H9 (cell line): ENCODE data around the gene PXDC1. TPM values are rescaled to one million over a fixed set of nuclear protein-coding genes. Genes with fewer than 3 reads are reported as not detected.
A peak's percentile ranks its signal among the peaks of the same experiment; 100 is the strongest.

Experiments
- DNase-seq: peaks from one replicate; pipeline ENCODE4 v3.0.0-alpha.2; 2017
- H2AFZ ChIP-seq: one replicate; pipeline ENCODE4 v1.6.1; 2013; ENCODE audit warnings: mild to moderate bottlenecking, low read length, control low read depth, moderate library complexity
- H2AK5ac ChIP-seq: 2 replicates; pipeline ENCODE4 v1.6.1; 2013; ENCODE audit warnings: low read length, control low read depth, mixed read lengths; ENCODE audit not compliant: insufficient read length
- H2BK120ac ChIP-seq: one replicate; pipeline ENCODE4 v1.6.1; 2013; ENCODE audit warnings: low read depth, mild to moderate bottlenecking, low read length, control low read depth, inconsistent platforms; ENCODE audit not compliant: poor library complexity, severe bottlenecking
- H2BK12ac ChIP-seq: 2 replicates; pipeline ENCODE4 v1.6.1; 2013; ENCODE audit warnings: low read length, control low read depth, mixed read lengths, low read depth; ENCODE audit not compliant: insufficient read length
- H2BK15ac ChIP-seq: 2 replicates; pipeline ENCODE4 v1.6.1; 2013; ENCODE audit warnings: low read depth, low read length, control low read depth
- H2BK20ac ChIP-seq: one replicate; pipeline ENCODE4 v1.6.1; 2013; ENCODE audit warnings: low read depth, mild to moderate bottlenecking, low read length, control low read depth, inconsistent platforms; ENCODE audit not compliant: poor library complexity, severe bottlenecking
- H2BK5ac ChIP-seq: 2 replicates; pipeline ENCODE4 v1.6.1; 2013; ENCODE audit warnings: low read length, control low read depth, mixed read lengths; ENCODE audit not compliant: insufficient read length
- H3K14ac ChIP-seq: 2 replicates; pipeline ENCODE4 v1.6.1; 2013; ENCODE audit warnings: low read length, control low read depth; ENCODE audit not compliant: insufficient read depth
- H3K18ac ChIP-seq: 2 replicates; pipeline ENCODE4 v1.6.1; 2013; ENCODE audit warnings: low read depth, mild to moderate bottlenecking, mixed read lengths, low read length, control low read depth; ENCODE audit not compliant: insufficient read length
- H3K23ac ChIP-seq: 2 replicates; pipeline ENCODE4 v1.6.1; 2013; ENCODE audit warnings: low read length, control low read depth, mixed read lengths, low read depth; ENCODE audit not compliant: insufficient read length
- H3K23me2 ChIP-seq: 2 replicates; pipeline ENCODE4 v1.6.1; 2013; ENCODE audit warnings: low read depth, mild to moderate bottlenecking, mixed read lengths, low read length, control low read depth; ENCODE audit not compliant: insufficient read length, poor library complexity, severe bottlenecking
- H3K27ac ChIP-seq: 2 replicates; pipeline ENCODE4 v1.5.1; 2013; ENCODE audit warnings: low read length, control low read depth, mixed read lengths, low read depth; ENCODE audit not compliant: insufficient read length
- H3K27me3 ChIP-seq: 2 replicates; pipeline ENCODE4 v1.6.1; 2013; ENCODE audit warnings: low read length, control low read depth, inconsistent platforms; ENCODE audit not compliant: insufficient read depth
- H3K4ac ChIP-seq: 2 replicates; pipeline ENCODE4 v1.6.1; 2013; ENCODE audit warnings: low read depth, mild to moderate bottlenecking, control low read depth, inconsistent platforms, low read length, moderate library complexity
- H3K4me1 ChIP-seq: 2 replicates; pipeline ENCODE4 v1.6.1; 2013; ENCODE audit warnings: low read length, control low read depth, inconsistent platforms; ENCODE audit not compliant: insufficient read depth
- H3K4me2 ChIP-seq: 2 replicates; pipeline ENCODE4 v1.6.1; 2013; ENCODE audit warnings: low read length, control low read depth, mixed read lengths; ENCODE audit not compliant: insufficient read length, insufficient read depth
- H3K56ac ChIP-seq: 2 replicates; pipeline ENCODE4 v1.6.1; 2013; ENCODE audit warnings: low read depth, mild to moderate bottlenecking, mixed read lengths, low read length, control low read depth; ENCODE audit not compliant: insufficient read length
- H3K79me1 ChIP-seq: 2 replicates; pipeline ENCODE4 v1.6.1; 2013; ENCODE audit warnings: low read depth, mild to moderate bottlenecking, moderate library complexity, low read length, control low read depth, inconsistent platforms; ENCODE audit not compliant: insufficient read depth, poor library complexity, severe bottlenecking
- H3K79me2 ChIP-seq: 2 replicates; pipeline ENCODE4 v1.6.1; 2013; ENCODE audit warnings: low read length, control low read depth, inconsistent platforms; ENCODE audit not compliant: insufficient read depth
- H3K9ac ChIP-seq: 2 replicates; pipeline ENCODE4 v1.6.1; 2013; ENCODE audit warnings: low read length, control low read depth, mixed read lengths; ENCODE audit not compliant: insufficient read length; ENCODE audit errors: extremely low read depth
- H3K9me3 ChIP-seq: one replicate; pipeline ENCODE4 v1.6.1; 2013; ENCODE audit warnings: low read depth, low read length, inconsistent platforms; ENCODE audit not compliant: control insufficient read depth
- H3T11ph ChIP-seq: one replicate; pipeline ENCODE4 v1.6.1; 2013; ENCODE audit warnings: mild to moderate bottlenecking, low read length, control low read depth, inconsistent platforms
- H4K20me1 ChIP-seq: one replicate; pipeline ENCODE4 v1.6.1; 2013; ENCODE audit not compliant: control insufficient read depth, insufficient read length, insufficient read depth
- H4K5ac ChIP-seq: 2 replicates; pipeline ENCODE4 v1.6.1; 2013; ENCODE audit warnings: low read depth, mild to moderate bottlenecking, mixed read lengths, low read length, control low read depth; ENCODE audit not compliant: insufficient read length
- H4K8ac ChIP-seq: replicated peaks from 2 replicates; pipeline ENCODE4 v1.6.1; 2013; ENCODE audit warnings: low read length, control low read depth, mixed read lengths, low read depth; ENCODE audit not compliant: insufficient read length
- H4K91ac ChIP-seq: 2 replicates; pipeline ENCODE4 v1.6.1; 2013; ENCODE audit warnings: low read depth, mild to moderate bottlenecking, moderate library complexity, mixed read lengths, low read length, control low read depth; ENCODE audit not compliant: insufficient read length
- H3K27ac Mint-ChIP-seq, 3 experiments: 2 replicates in 2 of 3; 3 replicates in 1 of 3; pipeline ENCODE4 v1.8.0; 2020 to 2021; ENCODE audit warnings: mixed read lengths in 3 of 3, mild to moderate bottlenecking in 1 of 3, moderate library complexity in 1 of 3
- H3K27me3 Mint-ChIP-seq: 2 replicates; pipeline ENCODE4 v1.8.0; 2021; ENCODE audit warnings: low read depth, mild to moderate bottlenecking, moderate library complexity, mixed read lengths
- H3K36me3 Mint-ChIP-seq, 3 experiments: 2 replicates in 2 of 3; 3 replicates in 1 of 3; pipeline ENCODE4 v1.8.0; 2020 to 2021; ENCODE audit warnings: low read depth in 3 of 3, mixed read lengths in 3 of 3; ENCODE audit not compliant: insufficient read depth in 1 of 3
- H3K4me1 Mint-ChIP-seq, 2 experiments: 2 replicates each; pipeline ENCODE4 v1.8.0; 2020; ENCODE audit warnings: mixed read lengths in 2 of 2
- H3K4me3 Mint-ChIP-seq, 2 experiments: 2 replicates in 1 of 2; 3 replicates in 1 of 2; pipeline ENCODE4 v1.8.0; 2020 to 2021; ENCODE audit warnings: mild to moderate bottlenecking in 2 of 2, mixed read lengths in 2 of 2, moderate library complexity in 1 of 2
- H3K9me3 Mint-ChIP-seq, 2 experiments: 2 replicates in 1 of 2; 3 replicates in 1 of 2; pipeline ENCODE4 v1.8.0; 2020; ENCODE audit warnings: mild to moderate bottlenecking in 2 of 2, mixed read lengths in 2 of 2, moderate library complexity in 1 of 2
- CTCF ChIP-seq: fragments of 200-600 bp; sonication (generic); conservative IDR thresholded peaks from 3 replicates; pipeline ENCODE4 v1.8.0; 2021; ENCODE audit warnings: antibody characterized with exemption, mild to moderate bottlenecking
- WGBS: extraction: QIAGEN DNeasy Blood & Tissue Kit; methylation state at CpG from one replicate; pipeline ENCODE4 v1.1.7; 2013; ENCODE audit warnings: missing lambda C conversion rate, low lambda C conversion rate, mixed read lengths; ENCODE audit not compliant: insufficient read length; ENCODE audit errors: extremely low coverage; 5-methylcytosine and 5-hydroxymethylcytosine counted together
- total RNA-seq: library from RNA; stranded (reverse); gene quantifications from 2 replicates; pipeline ENCODE4 v1.2.1, GENCODE V29; 2021

Gene PXDC1
- total RNA-seq, 1 experiment from 2014 or later = 3.1 TPM

- Histone ChIP-seq H3K9me3 (no peaks in the 10 kb centered on the region), H4K91ac (no peak overlapping the region), H2BK20ac (no peak overlapping the region), H2AK5ac (no peak overlapping the region), H4K5ac (no peak overlapping the region), H3K18ac (no peak overlapping the region), H3K4ac (no peak overlapping the region), H3K23me2 (peaks cover 6% of the 10 kb centered on the region), H3T11ph (no peak overlapping the region), H4K8ac (no peak overlapping the region), H2BK120ac (no peak overlapping the region), H3K79me1 (no peaks in the 10 kb centered on the region), H2BK15ac (no peak overlapping the region), H2BK12ac (no peak overlapping the region), H3K27me3 (peaks cover 13% of the 10 kb centered on the region; the same call in 1 of the 2 replicates), H3K9ac (no peak overlapping the region), H4K20me1 (no peaks in the 10 kb centered on the region), H3K14ac (no peak overlapping the region), H3K79me2 (no peaks in the 10 kb centered on the region), H3K23ac (no peak overlapping the region), H2BK5ac (no peak overlapping the region), H3K56ac (no peak overlapping the region), H3K27ac (no peak overlapping the region), H3K4me1 (peaks cover 5% of the 10 kb centered on the region; the same call in 1 of the 2 replicates), H2AFZ (no peak overlapping the region), H3K4me2 (peak overlapping the region; percentile 33)
- WGBS = no CpG with 5 or more reads among the region's 104 CpGs
- Mint-ChIP-seq H3K9me3 (no peaks in the 10 kb centered on the region), H3K27ac (no peak overlapping the region), H3K27me3 (peaks cover 72% of the 10 kb centered on the region), H3K36me3 (no peaks in the 10 kb centered on the region; a peak in 1 of 7 replicates), H3K4me1 (peaks cover 41 to 54% of the 10 kb centered on the region in 2 experiments), H3K4me3 (peak overlapping the region; percentile 53 to 74)
- DNase-seq = peak; percentile 78
- peak; percentile 38 for TF ChIP-seq CTCF
These were observed 417 bp upstream of the PXDC1 start for GRCh38 chr6:3751730-3752530.
